Ovary (tissue), 9 donors: Measurements from ENCODE around the gene DBH. TPM values are rescaled to one million over a fixed set of nuclear protein-coding genes. Genes with fewer than 3 reads are reported as not detected.

Source experiments
- DNase-seq, 5 donors: peaks; one replicate each; pipeline ENCODE4 v3.0.0-alpha.2; 2019 to 2020
- H3K27ac ChIP-seq, 2 donors: fragments of 200-600 bp; one replicate each; pipeline versions ENCODE4 v1.5.1 to v1.8.0; 2019 to 2022
- H3K27me3 ChIP-seq: fragments of 200-600 bp; one replicate; pipeline ENCODE4 v1.8.0; 2022
- H3K36me3 ChIP-seq: fragments of 200-600 bp; sonication (generic); one replicate; pipeline ENCODE4 v1.5.1; 2019
- H3K4me1 ChIP-seq: one replicate; pipeline ENCODE4 v1.8.1; 2013; ENCODE audit warnings: mild to moderate bottlenecking, moderate library complexity; ENCODE audit not compliant: insufficient read depth
- H3K4me3 ChIP-seq: fragments of 200-600 bp; sonication (generic); one replicate; pipeline ENCODE4 v1.5.1; 2017
- H3K9me3 ChIP-seq, 2 donors: fragments of 200-600 bp in 1 of 2; sonication (generic) in 1 of 2; one replicate each; pipeline versions ENCODE4 v1.5.1 to v1.8.1; 2013 to 2019; ENCODE audit warnings: mild to moderate bottlenecking in 1 of 2, moderate library complexity in 1 of 2
- EP300 ChIP-seq: sonication (generic); formaldehyde crosslinking; IDR thresholded peaks from one replicate; pipeline ENCODE4 v1.6.1; 2017; ENCODE audit warnings: antibody characterized with exemption
- POLR2A ChIP-seq: fragments of 450-650 bp; IDR thresholded peaks from one replicate; pipeline ENCODE4 v1.6.1; 2017; ENCODE audit warnings: antibody characterized with exemption, mild to moderate bottlenecking, moderate library complexity
- WGBS, 3 donors: extraction: QIAGEN DNeasy Blood & Tissue Kit in 1 of 3; methylation state at CpG; one replicate each; pipeline versions ENCODE4 v1.1.5 to v1.1.7; 2013 to 2017; 5-methylcytosine and 5-hydroxymethylcytosine counted together
- intact Hi-C, 4 donors: fragments of 100-400 bp; cut with DNase I; formaldehyde crosslinking; loops; one replicate each; pipeline versions ENCODE4 v1.11.0 to v1.15.1; 2022 to 2023
- polyA plus RNA-seq, 2 donors: library from polyadenylated mRNA; stranded (reverse); fragments of 200-250 nt in 1 of 2; fragments of 350-450 nt in 1 of 2; fragmentation: Illumina TruSeq in 1 of 2; extraction: RNeasy Lipid Tissue Mini Kit (QIAGEN cat#74804) in 1 of 2; gene quantifications; one replicate each; pipeline ENCODE4 v1.2.3, GENCODE V29; 2013 to 2014
- total RNA-seq, 7 donors: library from RNA; depleted of rRNA in 2 of 7; stranded (reverse); fragments of >200 nt in 2 of 7; fragmentation: NEBNext Ultra II Directional in 3 of 7; extraction: Animal tissue kit (Norgen Biotek cat#: 25700) in 3 of 7; gene quantifications; one replicate each; pipeline versions ENCODE4 v1.1.0 to v1.2.4, GENCODE V29; 2016 to 2023
- TF ChIP-seq, protein P1 (sequence below), 3 donors: fragments of 450-650 bp in 2 of 3; fragments of 200-600 bp in 1 of 3; IDR thresholded peaks; one replicate each; pipeline versions ENCODE4 v1.5.1 to v1.8.0; 2016 to 2022; ENCODE audit warnings: antibody characterized with exemption in 3 of 3, mild to moderate bottlenecking in 1 of 3
- donor health status: DM: no; HTN: no; CAD: no; lungs with moderate emphysema.
- donor health status: DM: no; HTN: no; CAD: no.
- donor health status: Bipolar disorder and iron deficiency.
- donor health status: DM: yes; HTN: yes; CAD: no.
- donor health status: DM: no; HTN: no; CAD: no.
- donor health status: DM: yes; HTN: yes; CAD: no.

The DBH gene
- total and polyA plus RNA-seq, 9 donors = 0.28 TPM; not detected in 8

DNA sequence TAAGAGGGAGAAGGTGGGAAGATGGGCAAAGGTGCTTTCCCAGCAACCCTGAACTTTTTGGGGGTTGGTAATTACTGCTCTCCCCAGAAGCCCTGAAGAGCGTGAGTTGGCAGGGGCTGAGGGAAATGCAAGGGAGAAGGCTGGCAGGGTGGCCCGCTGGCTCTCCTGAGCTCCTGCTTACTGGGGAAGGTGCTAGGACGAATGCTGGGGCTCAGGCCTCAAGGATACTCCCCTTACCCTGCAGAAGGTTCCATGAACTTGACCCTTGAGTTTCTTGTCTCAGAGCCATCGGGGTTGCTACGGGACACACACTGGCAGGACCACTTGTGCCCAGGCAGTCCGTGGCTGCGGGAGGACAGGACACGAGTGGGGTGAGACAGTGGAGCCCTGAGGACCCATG is 28.2 kb upstream of the DBH start:
- no peaks in the 10 kb centered on the region for H3K36me3 ChIP-seq
- TF ChIP-seq, protein P1, sequence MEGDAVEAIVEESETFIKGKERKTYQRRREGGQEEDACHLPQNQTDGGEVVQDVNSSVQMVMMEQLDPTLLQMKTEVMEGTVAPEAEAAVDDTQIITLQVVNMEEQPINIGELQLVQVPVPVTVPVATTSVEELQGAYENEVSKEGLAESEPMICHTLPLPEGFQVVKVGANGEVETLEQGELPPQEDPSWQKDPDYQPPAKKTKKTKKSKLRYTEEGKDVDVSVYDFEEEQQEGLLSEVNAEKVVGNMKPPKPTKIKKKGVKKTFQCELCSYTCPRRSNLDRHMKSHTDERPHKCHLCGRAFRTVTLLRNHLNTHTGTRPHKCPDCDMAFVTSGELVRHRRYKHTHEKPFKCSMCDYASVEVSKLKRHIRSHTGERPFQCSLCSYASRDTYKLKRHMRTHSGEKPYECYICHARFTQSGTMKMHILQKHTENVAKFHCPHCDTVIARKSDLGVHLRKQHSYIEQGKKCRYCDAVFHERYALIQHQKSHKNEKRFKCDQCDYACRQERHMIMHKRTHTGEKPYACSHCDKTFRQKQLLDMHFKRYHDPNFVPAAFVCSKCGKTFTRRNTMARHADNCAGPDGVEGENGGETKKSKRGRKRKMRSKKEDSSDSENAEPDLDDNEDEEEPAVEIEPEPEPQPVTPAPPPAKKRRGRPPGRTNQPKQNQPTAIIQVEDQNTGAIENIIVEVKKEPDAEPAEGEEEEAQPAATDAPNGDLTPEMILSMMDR (IDR thresholded peaks at IDR 0.05) = no peak
- TF ChIP-seq EP300 (no peak), POLR2A (no peak)
- WGBS, 3 donors = 73 to 82% (median 81%) methylated on average over 8 of the region's 8 CpGs
- H3K9me3 ChIP-seq = no peaks in the 10 kb centered on the region
- intact Hi-C loops = no loop called here
- no peak overlapping the region for H3K27ac ChIP-seq
- H3K4me1 ChIP-seq = peaks cover 5% of the 10 kb centered on the region
- DNase-seq = no peak
- H3K27me3 ChIP-seq = no peaks in the 10 kb centered on the region
- H3K4me3 ChIP-seq = no peak overlapping the region

DNA sequence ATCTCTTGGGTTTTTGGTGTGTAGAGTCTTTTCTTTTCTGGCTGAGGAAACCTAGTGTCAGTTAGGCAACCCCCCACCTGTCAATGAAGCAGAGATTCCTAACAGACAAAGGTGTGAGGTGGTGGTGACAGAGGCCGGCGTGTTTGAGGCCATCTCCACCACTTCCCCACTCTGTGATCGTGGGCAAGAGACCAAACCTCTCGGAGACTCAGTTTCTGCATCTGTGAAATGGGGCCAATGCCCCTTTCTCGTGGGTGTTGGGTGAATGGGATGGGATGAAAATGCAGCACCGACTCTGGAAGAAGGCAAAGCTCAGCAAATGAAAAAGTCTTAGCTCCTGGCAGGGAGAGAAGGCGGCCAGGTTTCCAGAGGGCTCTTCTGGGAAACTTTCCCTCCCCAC is 27.8 kb upstream of the DBH start:
- DNase-seq = no peak
- WGBS, 3 donors = 69 to 77% (median 76%) methylated on average over 7 of the region's 7 CpGs
- H3K27ac ChIP-seq = no peak overlapping the region
- no peaks in the 10 kb centered on the region for H3K9me3 ChIP-seq
- no peaks in the 10 kb centered on the region for H3K36me3 ChIP-seq
- H3K27me3 ChIP-seq = no peaks in the 10 kb centered on the region
- TF ChIP-seq EP300 (no peak), POLR2A (no peak)
- TF ChIP-seq, protein P1 (IDR thresholded peaks at IDR 0.05) = no peak
- H3K4me1 ChIP-seq = peaks cover 5% of the 10 kb centered on the region
- intact Hi-C loops = no loop called here
- H3K4me3 ChIP-seq = no peak overlapping the region

DNA sequence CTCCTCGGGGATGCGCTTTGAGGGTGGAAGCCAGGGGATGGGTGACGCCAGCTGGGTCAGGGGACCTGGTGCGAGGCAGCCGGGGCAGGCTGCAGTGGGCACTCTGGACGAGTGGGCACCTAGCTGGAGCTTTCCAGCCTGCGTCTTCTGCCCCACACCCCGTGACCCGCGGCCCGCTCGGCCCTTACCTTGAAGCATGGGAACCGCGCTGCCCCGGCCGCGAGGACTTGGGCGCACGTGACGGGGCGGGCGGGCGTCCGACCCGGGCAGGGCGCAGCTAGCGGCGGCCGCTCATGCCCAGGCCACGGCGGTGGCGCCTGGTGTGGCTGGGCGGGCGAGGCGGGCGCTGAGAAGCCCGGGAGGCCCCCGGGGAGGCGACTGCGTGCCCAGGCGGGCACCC is 27.3 kb upstream of the DBH start:
- Histone ChIP-seq H3K27me3 (no peaks in the 10 kb centered on the region), H3K4me1 (peaks cover 5% of the 10 kb centered on the region), H3K36me3 (no peaks in the 10 kb centered on the region), H3K4me3 (no peak overlapping the region), H3K9me3 (no peaks in the 10 kb centered on the region), H3K27ac (no peak overlapping the region)
- TF ChIP-seq EP300 (no peak), POLR2A (no peak)
- TF ChIP-seq, protein P1 (IDR thresholded peaks at IDR 0.05) = no peak
- intact Hi-C loops = no loop called here
- 6 to 8% (median 7%) methylated on average over 24 to 41 of the region's 41 CpGs for WGBS, 3 donors
- DNase-seq = no peak

DNA sequence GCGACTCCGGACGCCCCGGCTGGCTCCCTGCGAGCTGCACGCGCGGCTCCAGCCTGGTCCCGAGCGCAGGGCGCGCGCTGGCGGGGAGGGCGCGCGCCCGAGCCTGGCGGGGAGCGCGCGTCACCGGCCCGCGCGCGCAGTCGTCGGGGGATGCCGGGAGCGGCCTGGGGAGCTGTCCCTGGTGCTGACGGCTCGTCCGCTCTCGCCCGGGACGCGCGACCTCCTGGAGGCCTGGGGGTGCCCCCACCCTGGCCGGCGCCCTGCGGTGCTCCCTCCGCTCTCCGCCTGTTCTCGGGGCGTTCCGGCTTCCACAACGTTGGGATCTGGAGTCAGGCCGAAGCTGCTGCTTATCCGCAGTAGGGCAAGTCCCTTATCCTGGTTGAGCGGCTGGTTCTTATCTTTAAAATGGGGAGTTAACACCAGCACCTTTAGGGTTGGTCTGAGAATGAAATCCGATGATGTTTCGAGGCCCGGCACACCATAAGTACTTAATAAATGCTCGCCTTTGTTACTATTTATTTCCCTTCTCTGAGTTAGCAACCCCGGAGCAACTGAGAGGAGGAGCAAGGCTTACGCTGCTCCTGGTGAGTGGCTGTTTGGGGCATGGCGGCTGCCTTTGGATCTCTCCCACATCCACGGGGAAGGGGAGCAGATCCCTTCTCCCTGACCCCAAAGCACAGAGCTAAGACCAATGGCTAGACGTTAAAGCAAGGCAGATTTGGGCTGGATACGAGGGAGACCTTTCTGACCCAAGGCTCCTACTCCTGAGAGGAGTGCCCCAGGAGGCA is 26.7 kb upstream of the DBH start, which contains the start of gene FAM163B:
Gene FAM163B, minus strand, starts transcription at position 79 of the 788 bp plus-strand sequence. CDS start 29,166 bp downstream, outside the sequence.
- TF ChIP-seq POLR2A = no peak
- TF ChIP-seq, protein P1 (IDR thresholded peaks at IDR 0.05) = no peak
- no peak for TF ChIP-seq EP300
- intact Hi-C loops = no loop called here
- Histone ChIP-seq H3K27ac (no peak within 1 kb of the TSS), H3K9me3 (no peaks in the 10 kb centered on the region), H3K27me3 (no peaks in the 10 kb centered on the region), H3K4me1 (peaks cover 5% of the 10 kb centered on the region), H3K4me3 (no peak within 1 kb of the TSS), H3K36me3 (no peaks in the 10 kb centered on the region)
- WGBS, 3 donors = 5 to 9% (median 9%) methylated on average over 46 to 61 of the region's 61 CpGs
- peak; percentile 40 to 81 (median 69) for DNase-seq
